SK-N-SH (cell line): ENCODE results near the gene CPB2.

Source experiments
- CTCF ChIP-seq: fragments of 200-600 bp; sonication (generic); IDR thresholded peaks from 2 replicates; pipeline ENCODE4 v1.6.1; 2017; ENCODE audit warnings: antibody characterized with exemption, mild to moderate bottlenecking, moderate library complexity
- POLR2AphosphoS5 ChIP-seq: IDR thresholded peaks from 2 replicates; pipeline ENCODE4 v1.6.1; 2012; ENCODE audit warnings: low read depth, low read length
- RAD21 ChIP-seq: IDR thresholded peaks from 2 replicates; pipeline ENCODE4 v1.6.1; 2012; ENCODE audit warnings: mild to moderate bottlenecking, low read length
- TCF12 ChIP-seq: IDR thresholded peaks from 2 replicates; pipeline ENCODE4 v1.4.0; 2012
- USF2 ChIP-seq: fragments of 150-350 bp; IDR thresholded peaks from 2 replicates; pipeline ENCODE4 v1.6.1; 2017; ENCODE audit warnings: antibody characterized with exemption, low read length, low read depth, borderline replicate concordance

GRCh38 chr13:46124531-46124966 is 19.7 kb upstream of the CPB2 start:
- TF ChIP-seq CTCF (no peak), RAD21 (no peak), POLR2AphosphoS5 (no peak), TCF12 (no peak), USF2 (no peak)
